ENCODE results near the gene PRDM10. TPM values are rescaled to one million over a fixed set of nuclear protein-coding genes. Genes with fewer than 3 reads are reported as not detected.

The PRDM10 gene
- total RNA-seq, 1 experiment from 2014 or later: 7.7 TPM

- no peaks in the 10 kb centered on the region for H3K79me2 ChIP-seq (ENCODE audit: insufficient read depth, low read length)
- H3K27ac ChIP-seq (ENCODE audit: insufficient read length, low read depth, low read length): no peak overlapping the region
- no peaks in the 10 kb centered on the region for H3K27me3 ChIP-seq (ENCODE audit: insufficient read depth, low read length)
- no peak overlapping the region for H2BK15ac ChIP-seq (ENCODE audit: low read depth, low read length)
- H2BK120ac ChIP-seq (ENCODE audit: low read depth, low read length, poor library complexity, severe bottlenecking): no peak overlapping the region
- no peak overlapping the region for H2BK12ac ChIP-seq (ENCODE audit: insufficient read length, low read depth, low read length)
- TF ChIP-seq, protein P1, sequence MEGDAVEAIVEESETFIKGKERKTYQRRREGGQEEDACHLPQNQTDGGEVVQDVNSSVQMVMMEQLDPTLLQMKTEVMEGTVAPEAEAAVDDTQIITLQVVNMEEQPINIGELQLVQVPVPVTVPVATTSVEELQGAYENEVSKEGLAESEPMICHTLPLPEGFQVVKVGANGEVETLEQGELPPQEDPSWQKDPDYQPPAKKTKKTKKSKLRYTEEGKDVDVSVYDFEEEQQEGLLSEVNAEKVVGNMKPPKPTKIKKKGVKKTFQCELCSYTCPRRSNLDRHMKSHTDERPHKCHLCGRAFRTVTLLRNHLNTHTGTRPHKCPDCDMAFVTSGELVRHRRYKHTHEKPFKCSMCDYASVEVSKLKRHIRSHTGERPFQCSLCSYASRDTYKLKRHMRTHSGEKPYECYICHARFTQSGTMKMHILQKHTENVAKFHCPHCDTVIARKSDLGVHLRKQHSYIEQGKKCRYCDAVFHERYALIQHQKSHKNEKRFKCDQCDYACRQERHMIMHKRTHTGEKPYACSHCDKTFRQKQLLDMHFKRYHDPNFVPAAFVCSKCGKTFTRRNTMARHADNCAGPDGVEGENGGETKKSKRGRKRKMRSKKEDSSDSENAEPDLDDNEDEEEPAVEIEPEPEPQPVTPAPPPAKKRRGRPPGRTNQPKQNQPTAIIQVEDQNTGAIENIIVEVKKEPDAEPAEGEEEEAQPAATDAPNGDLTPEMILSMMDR (conservative IDR thresholded peaks at IDR 0.05): no peak
- Mint-ChIP-seq H3K27ac (peak overlapping the region in 1 of 3 experiments; percentile 42; a peak in 1 of 7 replicates), H3K4me1 (peaks cover 13 to 14% of the 10 kb centered on the region in 2 experiments), H3K36me3 (ENCODE audit: insufficient read depth in 1 of 3, low read depth in 3 of 3) (peaks cover 16 to 32% (median 24%) of the 10 kb centered on the region in 3 experiments), H3K9me3 (no peaks in the 10 kb centered on the region), H3K27me3 (ENCODE audit: low read depth) (no peaks in the 10 kb centered on the region), H3K4me3 (no peak overlapping the region)
- no peak overlapping the region for H3K14ac ChIP-seq (ENCODE audit: insufficient read depth, low read length)
- no peak for DNase-seq
- H2BK20ac ChIP-seq (ENCODE audit: low read depth, low read length, poor library complexity, severe bottlenecking): no peak overlapping the region
- H3K9ac ChIP-seq (ENCODE audit: extremely low read depth, insufficient read length, low read length): no peak overlapping the region
- H3K23me2 ChIP-seq (ENCODE audit: insufficient read length, low read depth, low read length, poor library complexity, severe bottlenecking): no peaks in the 10 kb centered on the region
- no peak overlapping the region for H3K18ac ChIP-seq (ENCODE audit: insufficient read length, low read depth, low read length)
- H2AFZ ChIP-seq (ENCODE audit: low read length): no peak overlapping the region
- no peak overlapping the region for H3K23ac ChIP-seq (ENCODE audit: insufficient read length, low read depth, low read length)
- WGBS (ENCODE audit: extremely low coverage, insufficient read length, low lambda C conversion rate): no CpG with 5 or more reads among the region's 13 CpGs
- no peaks in the 10 kb centered on the region for H4K20me1 ChIP-seq (ENCODE audit: control insufficient read depth, insufficient read depth, insufficient read length)
- H3K79me1 ChIP-seq (ENCODE audit: insufficient read depth, low read depth, low read length, poor library complexity, severe bottlenecking): no peaks in the 10 kb centered on the region
- H4K91ac ChIP-seq (ENCODE audit: insufficient read length, low read depth, low read length): no peak overlapping the region
- H3K4me2 ChIP-seq (ENCODE audit: insufficient read depth, insufficient read length, low read length): no peak overlapping the region
- no peak overlapping the region for H4K8ac ChIP-seq (replicated peaks; ENCODE audit: insufficient read length, low read depth, low read length)
- no peaks in the 10 kb centered on the region for H3K9me3 ChIP-seq (ENCODE audit: control insufficient read depth, low read depth, low read length)
- H2BK5ac ChIP-seq (ENCODE audit: insufficient read length, low read length): no peak overlapping the region
- H4K5ac ChIP-seq (ENCODE audit: insufficient read length, low read depth, low read length): no peak overlapping the region
- H3K4ac ChIP-seq (ENCODE audit: low read depth, low read length): no peak overlapping the region
- H2AK5ac ChIP-seq (ENCODE audit: insufficient read length, low read length): no peak overlapping the region
- H3K56ac ChIP-seq (ENCODE audit: insufficient read length, low read depth, low read length): no peak overlapping the region
- H3T11ph ChIP-seq (ENCODE audit: low read length): no peak overlapping the region
- H3K4me1 ChIP-seq (ENCODE audit: insufficient read depth, low read length): peaks cover 2% of the 10 kb centered on the region; the same call in 1 of the 2 replicates
Observed at GRCh38 chr11:129930743-129931142, 71.9 kb downstream of the PRDM10 start.

All from H9 (cell line).